Mammary epithelial cell (primary cell): Measurements from ENCODE around the gene SLC11A1.

Experiments
- EZH2 ChIP-seq: IDR thresholded peaks from 2 replicates; pipeline ENCODE4 v1.6.1; 2012; ENCODE audit warnings: low read length, inconsistent platforms, borderline replicate concordance
- TF ChIP-seq, protein P1 (sequence below), 2 donors: IDR thresholded peaks in 1 of 2; conservative IDR thresholded peaks in 1 of 2; 2 replicates each; pipeline ENCODE4 v1.5.1; 2011 to 2012; ENCODE audit warnings: inconsistent platforms in 2 of 2, low read length in 2 of 2, mild to moderate bottlenecking in 2 of 2, control low read depth in 1 of 2, low read depth in 1 of 2; ENCODE audit not compliant: insufficient read depth in 1 of 2; ENCODE audit errors: extremely low read depth in 1 of 2

DNA sequence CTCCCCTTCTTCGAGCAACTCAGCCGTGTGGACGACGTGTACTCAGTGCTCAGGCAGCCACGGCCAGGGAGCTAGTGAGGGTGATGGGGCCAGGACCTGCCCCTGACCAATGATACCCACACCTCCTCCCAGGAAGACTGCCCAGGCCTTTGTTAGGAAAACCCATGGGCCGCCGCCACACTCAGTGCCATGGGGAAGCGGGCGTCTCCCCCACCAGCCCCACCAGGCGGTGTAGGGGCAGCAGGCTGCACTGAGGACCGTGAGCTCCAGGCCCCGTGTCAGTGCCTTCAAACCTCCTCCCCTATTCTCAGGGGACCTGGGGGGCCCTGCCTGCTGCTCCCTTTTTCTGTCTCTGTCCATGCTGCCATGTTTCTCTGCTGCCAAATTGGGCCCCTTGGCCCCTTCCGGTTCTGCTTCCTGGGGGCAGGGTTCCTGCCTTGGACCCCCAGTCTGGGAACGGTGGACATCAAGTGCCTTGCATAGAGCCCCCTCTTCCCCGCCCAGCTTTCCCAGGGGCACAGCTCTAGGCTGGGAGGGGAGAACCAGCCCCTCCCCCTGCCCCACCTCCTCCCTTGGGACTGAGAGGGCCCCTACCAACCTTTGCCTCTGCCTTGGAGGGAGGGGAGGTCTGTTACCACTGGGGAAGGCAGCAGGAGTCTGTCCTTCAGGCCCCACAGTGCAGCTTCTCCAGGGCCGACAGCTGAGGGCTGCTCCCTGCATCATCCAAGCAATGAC, 22.4 kb downstream of the SLC11A1 start:
- TF ChIP-seq, protein P1, sequence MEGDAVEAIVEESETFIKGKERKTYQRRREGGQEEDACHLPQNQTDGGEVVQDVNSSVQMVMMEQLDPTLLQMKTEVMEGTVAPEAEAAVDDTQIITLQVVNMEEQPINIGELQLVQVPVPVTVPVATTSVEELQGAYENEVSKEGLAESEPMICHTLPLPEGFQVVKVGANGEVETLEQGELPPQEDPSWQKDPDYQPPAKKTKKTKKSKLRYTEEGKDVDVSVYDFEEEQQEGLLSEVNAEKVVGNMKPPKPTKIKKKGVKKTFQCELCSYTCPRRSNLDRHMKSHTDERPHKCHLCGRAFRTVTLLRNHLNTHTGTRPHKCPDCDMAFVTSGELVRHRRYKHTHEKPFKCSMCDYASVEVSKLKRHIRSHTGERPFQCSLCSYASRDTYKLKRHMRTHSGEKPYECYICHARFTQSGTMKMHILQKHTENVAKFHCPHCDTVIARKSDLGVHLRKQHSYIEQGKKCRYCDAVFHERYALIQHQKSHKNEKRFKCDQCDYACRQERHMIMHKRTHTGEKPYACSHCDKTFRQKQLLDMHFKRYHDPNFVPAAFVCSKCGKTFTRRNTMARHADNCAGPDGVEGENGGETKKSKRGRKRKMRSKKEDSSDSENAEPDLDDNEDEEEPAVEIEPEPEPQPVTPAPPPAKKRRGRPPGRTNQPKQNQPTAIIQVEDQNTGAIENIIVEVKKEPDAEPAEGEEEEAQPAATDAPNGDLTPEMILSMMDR (conservative IDR thresholded peaks at IDR 0.05 in 1 of 2, IDR thresholded peaks at IDR 0.05 in 1 of 2; ENCODE audit: extremely low read depth in 1 of 2, insufficient read depth in 1 of 2, low read depth in 1 of 2, low read length in 2 of 2) = no peak
- no peak for TF ChIP-seq EZH2
